GM12892 (cell line): ENCODE results near the gene GSTCD.

Source experiments
- POLR2A ChIP-seq: IDR thresholded peaks from 2 replicates; pipeline ENCODE4 v1.6.1; 2011; ENCODE audit warnings: low read depth, low read length, control low read depth
- POLR2AphosphoS5 ChIP-seq: IDR thresholded peaks from 2 replicates; pipeline ENCODE4 v1.6.1; 2011; ENCODE audit warnings: low read depth, low read length, control low read depth

GRCh38 chr4:105714932-105715331 lies 6.3 kb downstream of the GSTCD start:
- TF ChIP-seq POLR2A (no peak), POLR2AphosphoS5 (no peak)
